Fibroblast of mammary gland (primary cell): ENCODE data around the gene GET4.

Source experiments
- DNase-seq: peaks from one replicate; pipeline ENCODE4 v3.0.0-alpha.2; 2010; ENCODE audit warnings: low read depth
- H3K4me3 ChIP-seq: 2 replicates; pipeline ENCODE4 v1.5.1; 2011; ENCODE audit warnings: low read depth, mild to moderate bottlenecking, low read length, moderate library complexity; ENCODE audit not compliant: control insufficient read depth
- CTCF ChIP-seq: conservative IDR thresholded peaks from 2 replicates; pipeline ENCODE4 v1.5.1; 2011; ENCODE audit warnings: low read depth, low read length, inconsistent platforms; ENCODE audit not compliant: control insufficient read depth, insufficient read depth

The GET4 gene

GRCh38 chr7:860149-860548 is 16.2 kb upstream of the GET4 start:
- H3K4me3 ChIP-seq: no peak overlapping the region
- no peak for TF ChIP-seq CTCF
- no peak for DNase-seq

- H3K4me3 ChIP-seq: no peak overlapping the region
- no peak for DNase-seq
- TF ChIP-seq CTCF: no peak
Observed at GRCh38 chr7:861222-861621, 15.1 kb upstream of the GET4 start.

GRCh38 chr7:862157-862556 is 14.2 kb upstream of the GET4 start:
- no peak for TF ChIP-seq CTCF
- DNase-seq: no peak
- H3K4me3 ChIP-seq: no peak overlapping the region

GRCh38 chr7:863106-863505 is 13.2 kb upstream of the GET4 start:
- TF ChIP-seq CTCF: no peak
- no peak for DNase-seq
- H3K4me3 ChIP-seq: no peak overlapping the region

- no peak for TF ChIP-seq CTCF
- DNase-seq: no peak
- H3K4me3 ChIP-seq: no peak overlapping the region
Observed at GRCh38 chr7:865921-866320, 10.4 kb upstream of the GET4 start.

- DNase-seq: peak; percentile 95
- H3K4me3 ChIP-seq: no peak overlapping the region
- TF ChIP-seq CTCF: no peak
Observed at GRCh38 chr7:867001-867405, 9.4 kb upstream of the GET4 start.
